GM13977 (cell line): ENCODE measurements around the gene SEC14L2.
A peak's percentile ranks its signal among the peaks of the same experiment; 100 is the strongest.

Source experiments
- DNase-seq: peaks from one replicate; pipeline ENCODE4 v3.0.0; 2012; ENCODE audit warnings: low spot score
- CTCF ChIP-seq: IDR thresholded peaks from 2 replicates; pipeline ENCODE4 v1.5.1; 2012; ENCODE audit warnings: mild to moderate bottlenecking, control low read depth; ENCODE audit not compliant: insufficient read depth; ENCODE audit errors: extremely low read depth, missing control alignments
- in situ Hi-C: fragments of 300-500 bp; cut with MboI; formaldehyde crosslinking; loops from one replicate; pipeline ENCODE4 v1.12.0; 2022; ENCODE audit warnings: low sequenced_read_pairs, low pct_unique_long_range_greater_than_20kb, mixed read lengths, inconsistent platforms; ENCODE audit not compliant: unreplicated experiment

Gene SEC14L2

DNA sequence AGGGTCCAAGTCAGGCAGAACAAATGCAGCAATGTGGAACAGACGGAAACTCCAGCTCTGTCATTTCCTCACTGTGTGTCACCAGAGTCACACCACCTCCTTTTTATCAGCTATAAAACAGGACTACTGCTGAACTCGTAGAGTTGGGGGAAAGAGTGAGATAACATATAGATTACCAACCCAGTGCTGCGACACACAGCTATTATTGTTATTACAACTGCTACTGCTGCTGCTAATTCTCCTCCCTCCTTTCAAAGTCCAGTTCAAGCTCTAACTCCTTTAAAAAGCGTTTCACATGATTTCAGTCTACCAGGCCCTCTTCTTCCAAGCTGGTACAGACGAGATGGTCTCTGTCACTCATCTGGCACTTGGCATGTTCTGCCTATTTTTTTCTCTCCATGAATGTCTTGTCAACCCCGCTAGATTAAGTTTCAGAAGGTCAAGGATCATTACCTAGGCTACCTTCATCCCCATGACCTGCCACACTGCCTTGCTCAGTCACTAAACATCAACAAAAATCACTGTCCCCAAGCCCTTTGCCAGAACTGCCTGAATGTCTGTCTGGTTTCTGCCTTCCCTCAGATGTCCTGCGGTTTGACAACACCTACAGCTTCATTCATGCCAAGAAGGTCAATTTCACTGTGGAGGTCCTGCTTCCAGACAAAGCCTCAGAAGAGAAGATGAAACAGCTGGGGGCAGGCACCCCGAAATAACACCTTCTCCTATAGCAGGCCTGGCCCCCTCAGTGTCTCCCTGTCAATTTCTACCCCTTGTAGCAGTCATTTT is 25.1 kb downstream of the SEC14L2 start:
- no peak for DNase-seq
- TF ChIP-seq CTCF, result no peak
- in situ Hi-C loops, result no loop called here

- in situ Hi-C loops, result no loop called here
- DNase-seq, result no peak
- TF ChIP-seq CTCF, result no peak
Observed at GRCh38 chr22:30422481-30423300, 25.9 kb downstream of the SEC14L2 start.

DNA sequence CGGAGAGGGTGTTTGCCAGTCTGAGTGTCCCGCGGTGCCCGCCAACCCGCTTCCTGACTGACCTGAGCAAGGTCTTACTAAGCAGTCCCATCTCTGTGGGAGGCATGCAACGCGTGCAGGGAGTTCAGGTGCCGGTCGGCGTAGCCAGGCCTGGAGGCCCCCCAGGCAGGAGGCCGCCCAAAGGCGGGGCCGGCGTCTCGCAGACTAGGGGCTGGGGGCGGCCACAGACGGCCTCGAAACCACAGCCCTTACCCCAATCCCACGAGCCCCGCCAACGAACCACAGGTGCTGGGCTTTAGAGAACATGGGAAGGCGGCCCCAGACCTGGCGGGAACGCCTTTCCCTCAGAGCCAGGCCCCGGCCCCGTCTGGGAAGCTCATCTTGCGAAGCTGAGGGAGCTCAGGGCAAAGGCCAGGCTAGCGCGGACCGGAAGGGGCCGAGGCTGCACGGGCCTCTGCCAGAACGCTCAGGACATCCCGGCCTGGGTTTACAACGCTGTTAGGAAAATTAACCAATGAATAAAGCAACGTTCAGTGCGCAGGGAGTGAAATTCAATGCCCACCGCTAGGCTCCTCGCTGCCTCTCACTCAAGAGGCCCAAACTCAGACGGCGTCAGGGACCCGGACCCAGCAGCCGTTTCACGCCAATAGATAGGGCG is 26.6 kb downstream of the SEC14L2 start:
- no peak for DNase-seq
- in situ Hi-C loops, result no loop called here
- TF ChIP-seq CTCF, result no peak

DNA sequence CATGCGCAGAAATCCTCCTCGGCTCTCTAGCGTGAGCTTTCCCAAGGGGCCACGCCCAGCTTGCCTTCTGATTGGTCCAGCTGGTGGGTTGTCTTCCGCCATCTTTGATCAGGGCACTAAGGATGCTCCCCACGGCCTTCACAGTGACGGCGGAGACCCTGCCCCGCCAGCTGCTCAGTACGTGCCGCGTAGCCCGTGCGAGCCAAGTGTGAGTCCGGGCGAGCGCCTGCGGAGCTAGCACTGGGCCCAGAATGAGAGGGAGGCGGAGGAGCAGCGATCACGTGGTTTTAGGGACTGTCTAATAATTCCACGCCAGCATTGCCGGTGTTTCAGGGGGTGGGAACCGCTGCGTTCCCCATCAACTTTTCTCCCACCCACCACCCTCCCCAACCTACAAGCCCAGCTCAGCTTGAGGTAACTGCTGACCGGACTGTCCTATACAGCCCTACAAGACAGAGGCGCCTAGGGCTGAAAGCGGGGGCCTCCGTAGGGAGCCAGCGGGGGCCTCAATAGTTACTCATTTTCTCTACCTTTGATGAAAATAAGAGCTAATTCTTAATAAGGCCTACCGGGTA is 27.2 kb downstream of the SEC14L2 start:
- in situ Hi-C loops, result no loop called here
- no peak for TF ChIP-seq CTCF
- DNase-seq, result peak; percentile 98

- in situ Hi-C loops, result no loop called here
- DNase-seq, result no peak
- no peak for TF ChIP-seq CTCF
Observed at GRCh38 chr22:30424534-30425326, 27.9 kb downstream of the SEC14L2 start.

DNA sequence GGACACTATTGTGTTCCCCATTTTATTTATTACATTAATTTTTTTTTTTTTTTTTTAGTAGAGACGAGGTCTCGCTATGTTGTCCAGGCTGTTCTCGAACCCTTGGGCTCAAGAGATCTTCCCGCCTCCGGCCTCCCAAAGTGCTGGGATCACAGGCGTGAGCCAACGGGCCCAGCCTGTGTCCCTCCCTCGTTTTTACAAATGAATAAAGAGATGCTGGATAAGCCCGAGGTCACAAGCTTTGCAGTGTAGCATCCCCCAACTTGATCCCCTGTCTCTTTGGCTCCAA is 28.5 kb downstream of the SEC14L2 start:
- no peak for TF ChIP-seq CTCF
- no peak for DNase-seq
- in situ Hi-C loops, result no loop called here
